KMS-11 (cell line): ENCODE data around the gene NWD2.

Experiments used
- H2AFZ ChIP-seq: fragments of 200-600 bp; sonication (generic); 2 replicates; pipeline ENCODE4 v1.6.1; 2016; ENCODE audit warnings: antibody characterized with exemption, mixed run types, low read depth
- H3K27ac ChIP-seq: fragments of 200-600 bp; sonication (generic); 2 replicates; pipeline ENCODE4 v1.6.1; 2016; ENCODE audit warnings: mild to moderate bottlenecking, mixed run types
- H3K27me3 ChIP-seq: fragments of 200-600 bp; sonication (generic); 2 replicates; pipeline ENCODE4 v1.6.1; 2017; ENCODE audit warnings: mild to moderate bottlenecking, low read depth, mixed run types, moderate library complexity; ENCODE audit not compliant: insufficient read depth
- H3K36me3 ChIP-seq: fragments of 200-600 bp; sonication (generic); 2 replicates; pipeline ENCODE4 v1.6.1; 2017; ENCODE audit warnings: mild to moderate bottlenecking, mixed run types; ENCODE audit not compliant: insufficient read depth
- H3K4me1 ChIP-seq: fragments of 200-600 bp; sonication (generic); 2 replicates; pipeline ENCODE4 v1.6.1; 2016; ENCODE audit warnings: mild to moderate bottlenecking, low read depth, mixed run types; ENCODE audit not compliant: poor library complexity, severe bottlenecking
- H3K4me2 ChIP-seq: fragments of 200-600 bp; sonication (generic); 2 replicates; pipeline ENCODE4 v1.7.0; 2016; ENCODE audit warnings: mild to moderate bottlenecking, mixed run types
- H3K4me3 ChIP-seq: fragments of 200-600 bp; sonication (generic); IDR thresholded peaks from 2 replicates; pipeline ENCODE4 v1.6.1; 2017; ENCODE audit warnings: low read depth, low read length, mixed read lengths; ENCODE audit not compliant: insufficient read depth
- H3K79me2 ChIP-seq: fragments of 200-600 bp; sonication (generic); 2 replicates; pipeline ENCODE4 v1.6.1; 2016; ENCODE audit warnings: low read depth, mixed run types; ENCODE audit not compliant: insufficient read depth
- H3K9ac ChIP-seq: fragments of 200-600 bp; sonication (generic); 2 replicates; pipeline ENCODE4 v1.6.1; 2016; ENCODE audit warnings: mild to moderate bottlenecking, mixed run types
- H4K20me1 ChIP-seq: fragments of 200-600 bp; sonication (generic); 2 replicates; pipeline ENCODE4 v1.6.1; 2016; ENCODE audit warnings: mild to moderate bottlenecking, mixed run types; ENCODE audit not compliant: insufficient read depth
- TF ChIP-seq, protein P1 (sequence below): fragments of 200-600 bp; sonication (generic); conservative IDR thresholded peaks from 2 replicates; pipeline ENCODE4 v1.6.1; 2017; ENCODE audit warnings: low read depth, mild to moderate bottlenecking, antibody characterized with exemption, low read length, moderate library complexity, mixed read lengths

Gene NWD2

DNA sequence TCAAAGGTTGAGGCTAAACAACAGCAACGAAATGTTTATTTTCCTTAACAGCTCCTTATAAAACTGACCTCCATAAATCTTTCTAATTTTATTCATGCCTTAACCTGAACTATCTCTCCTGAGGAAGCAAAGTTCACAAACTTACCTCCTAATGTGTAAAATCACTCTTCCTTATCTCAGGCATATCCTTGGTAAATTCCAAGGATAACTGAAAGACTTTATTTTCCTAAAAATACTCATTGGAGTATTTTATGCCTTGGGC lies 197.4 kb downstream of the NWD2 start:
- Histone ChIP-seq H3K9ac (no peak overlapping the region), H3K27me3 (no peaks in the 10 kb centered on the region), H3K4me1 (no peaks in the 10 kb centered on the region), H4K20me1 (no peaks in the 10 kb centered on the region), H2AFZ (no peak overlapping the region), H3K4me2 (no peak overlapping the region), H3K27ac (no peak overlapping the region), H3K4me3 (no peak overlapping the region), H3K36me3 (no peaks in the 10 kb centered on the region), H3K79me2 (no peaks in the 10 kb centered on the region)
- TF ChIP-seq, protein P1, sequence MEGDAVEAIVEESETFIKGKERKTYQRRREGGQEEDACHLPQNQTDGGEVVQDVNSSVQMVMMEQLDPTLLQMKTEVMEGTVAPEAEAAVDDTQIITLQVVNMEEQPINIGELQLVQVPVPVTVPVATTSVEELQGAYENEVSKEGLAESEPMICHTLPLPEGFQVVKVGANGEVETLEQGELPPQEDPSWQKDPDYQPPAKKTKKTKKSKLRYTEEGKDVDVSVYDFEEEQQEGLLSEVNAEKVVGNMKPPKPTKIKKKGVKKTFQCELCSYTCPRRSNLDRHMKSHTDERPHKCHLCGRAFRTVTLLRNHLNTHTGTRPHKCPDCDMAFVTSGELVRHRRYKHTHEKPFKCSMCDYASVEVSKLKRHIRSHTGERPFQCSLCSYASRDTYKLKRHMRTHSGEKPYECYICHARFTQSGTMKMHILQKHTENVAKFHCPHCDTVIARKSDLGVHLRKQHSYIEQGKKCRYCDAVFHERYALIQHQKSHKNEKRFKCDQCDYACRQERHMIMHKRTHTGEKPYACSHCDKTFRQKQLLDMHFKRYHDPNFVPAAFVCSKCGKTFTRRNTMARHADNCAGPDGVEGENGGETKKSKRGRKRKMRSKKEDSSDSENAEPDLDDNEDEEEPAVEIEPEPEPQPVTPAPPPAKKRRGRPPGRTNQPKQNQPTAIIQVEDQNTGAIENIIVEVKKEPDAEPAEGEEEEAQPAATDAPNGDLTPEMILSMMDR = no peak

DNA sequence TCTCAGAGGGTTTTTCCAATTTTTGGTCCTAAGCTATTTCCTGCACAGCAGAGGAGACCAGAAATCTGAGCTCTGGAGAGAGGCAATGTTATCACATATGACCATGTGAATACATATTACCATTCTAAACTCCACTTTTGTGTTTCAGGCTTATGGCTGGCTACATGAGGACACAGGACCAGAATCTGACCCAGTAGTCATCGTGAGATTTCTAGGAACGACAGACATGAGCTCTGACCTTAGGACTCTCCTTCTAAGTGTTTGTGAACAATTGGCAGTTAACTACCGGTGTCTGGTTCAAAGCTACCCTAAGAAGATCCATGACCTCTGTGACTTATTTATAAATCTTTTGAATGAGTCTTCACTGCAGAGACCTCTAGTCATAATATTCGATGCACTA lies 198.6 kb downstream of the NWD2 start:
- Histone ChIP-seq H3K36me3 (no peaks in the 10 kb centered on the region), H3K79me2 (no peaks in the 10 kb centered on the region), H3K9ac (no peak overlapping the region), H3K4me1 (no peaks in the 10 kb centered on the region), H2AFZ (no peak overlapping the region), H3K27me3 (no peaks in the 10 kb centered on the region), H3K4me3 (no peak overlapping the region), H4K20me1 (no peaks in the 10 kb centered on the region), H3K27ac (no peak overlapping the region), H3K4me2 (no peak overlapping the region)
- TF ChIP-seq, protein P1 = no peak

DNA sequence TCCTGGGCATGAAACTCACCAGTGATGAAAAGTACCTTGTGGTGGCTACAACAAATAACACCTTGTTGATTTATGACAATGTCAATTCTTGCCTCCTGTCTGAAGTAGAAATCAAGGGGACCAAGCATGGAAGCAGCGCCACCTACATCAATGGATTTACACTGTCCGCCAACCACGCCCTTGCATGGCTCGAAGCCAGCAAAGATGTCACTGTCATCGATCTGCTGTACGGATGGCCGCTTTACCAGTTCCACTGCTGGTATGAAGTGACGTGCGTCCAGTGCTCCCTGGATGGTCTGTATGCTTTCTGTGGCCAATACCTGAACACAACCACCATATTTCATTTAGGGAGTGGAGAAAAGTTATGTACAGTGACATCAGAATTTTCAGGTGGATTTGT lies 200.5 kb downstream of the NWD2 start:
- Histone ChIP-seq H3K27me3 (no peaks in the 10 kb centered on the region), H3K9ac (no peak overlapping the region), H2AFZ (no peak overlapping the region), H3K27ac (no peak overlapping the region), H3K4me2 (no peak overlapping the region), H3K79me2 (no peaks in the 10 kb centered on the region), H3K4me3 (no peak overlapping the region), H3K36me3 (no peaks in the 10 kb centered on the region), H3K4me1 (no peaks in the 10 kb centered on the region), H4K20me1 (no peaks in the 10 kb centered on the region)
- TF ChIP-seq, protein P1 = no peak

DNA sequence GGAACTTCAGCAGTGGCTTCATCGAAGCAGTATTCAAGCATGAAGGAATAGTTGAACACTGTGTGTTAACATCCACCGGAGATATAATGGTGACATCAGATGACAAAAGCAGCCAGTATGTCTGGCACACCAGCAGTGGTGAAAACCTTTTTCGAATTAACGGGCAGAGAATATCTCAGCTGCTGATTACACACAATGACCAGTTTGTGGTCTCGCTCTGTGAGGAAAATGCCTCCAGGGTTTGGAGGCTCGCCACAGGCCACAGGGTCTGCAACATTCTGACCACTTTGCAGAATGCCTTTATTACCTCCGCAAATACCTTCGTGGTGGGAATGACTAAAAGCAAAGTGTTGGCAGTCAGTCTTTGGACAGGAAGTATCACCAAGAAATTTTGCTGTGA lies 201.5 kb downstream of the NWD2 start:
- H3K4me3 ChIP-seq = no peak overlapping the region
- H3K4me1 ChIP-seq = no peaks in the 10 kb centered on the region
- TF ChIP-seq, protein P1 = no peak
- H3K27ac ChIP-seq = no peak overlapping the region
- H4K20me1 ChIP-seq = no peaks in the 10 kb centered on the region
- H3K27me3 ChIP-seq = no peaks in the 10 kb centered on the region
- no peak overlapping the region for H3K4me2 ChIP-seq
- H2AFZ ChIP-seq = no peak overlapping the region
- no peaks in the 10 kb centered on the region for H3K36me3 ChIP-seq
- H3K79me2 ChIP-seq = no peaks in the 10 kb centered on the region
- no peak overlapping the region for H3K9ac ChIP-seq

DNA sequence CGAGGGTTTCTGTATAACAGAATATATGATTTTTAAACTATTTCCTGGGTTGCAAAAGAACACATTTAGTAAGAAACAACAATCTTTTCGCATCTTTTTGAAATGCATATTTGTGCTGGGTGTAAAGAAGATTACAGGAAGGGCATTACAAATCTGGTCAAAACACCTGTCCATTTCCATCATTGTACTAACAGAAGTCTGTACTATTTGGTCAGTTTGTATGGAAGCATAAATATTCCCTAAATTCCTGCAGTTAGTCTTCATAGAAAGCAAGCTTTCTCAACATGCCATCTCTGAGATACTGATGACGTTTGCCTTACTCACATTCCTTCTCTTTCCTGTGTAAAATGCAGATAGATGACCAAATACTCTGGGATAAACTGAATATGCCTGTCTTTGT lies 203.3 kb downstream of the NWD2 start:
- Histone ChIP-seq H3K4me3 (no peak overlapping the region), H3K27ac (no peak overlapping the region), H3K9ac (no peak overlapping the region), H3K36me3 (no peaks in the 10 kb centered on the region), H2AFZ (no peak overlapping the region), H3K79me2 (no peaks in the 10 kb centered on the region), H3K27me3 (no peaks in the 10 kb centered on the region), H4K20me1 (no peaks in the 10 kb centered on the region), H3K4me2 (no peak overlapping the region), H3K4me1 (peaks cover 4% of the 10 kb centered on the region)
- TF ChIP-seq, protein P1 = no peak
